B cell (primary cell): ENCODE data around the gene CRHR2. TPM values are rescaled to one million over a fixed set of nuclear protein-coding genes. Genes with fewer than 3 reads are reported as not detected.
A peak's percentile ranks its signal among the peaks of the same experiment; 100 is the strongest.

ENCODE experiments used
- ATAC-seq: fragments of 200-7000 bp; cut with Tn5 transposase; one replicate; pipeline ENCODE4 v1.10.0; 2021; ENCODE audit warnings: low read depth, mild to moderate bottlenecking, moderate number of reproducible peaks, moderate library complexity
- CTCF ChIA-PET: fragments of 350-600 bp; sonication (Branson Sonifier 250); formaldehyde crosslinking; loops from one replicate; lab custom pipeline; 2021; ENCODE audit warnings: antibody characterized with exemption, inconsistent platforms; lab: Charles Lee
- POLR2A ChIA-PET: fragments of 350-600 bp; sonication (Branson Sonifier 250); formaldehyde crosslinking; loops from one replicate; lab custom pipeline; 2021; ENCODE audit warnings: antibody characterized with exemption; lab: Charles Lee
- DNase-seq: peaks from one replicate; pipeline ENCODE4 v3.0.0; 2013
- H2AFZ ChIP-seq: 2 replicates; pipeline ENCODE4 v1.6.1; 2012; ENCODE audit warnings: mild to moderate bottlenecking, low read depth, low read length; ENCODE audit not compliant: insufficient read depth, poor library complexity, severe bottlenecking
- H3K27ac ChIP-seq, 2 donors: 1 replicate in 1 of 2; 2 replicates in 1 of 2; pipeline ENCODE4 v1.5.1; 2012 to 2013; ENCODE audit warnings: low read length in 2 of 2, mild to moderate bottlenecking in 2 of 2, moderate library complexity in 1 of 2
- H3K27me3 ChIP-seq, 4 experiments: fragments of 200-600 bp in 1 of 4; sonication (generic) in 1 of 4; replicated peaks in 1 of 4; 1 replicate in 2 of 4; 2 replicates in 2 of 4; pipeline versions ENCODE4 v1.6.1 to v1.7.0; 2013 to 2016; ENCODE audit warnings: low read length in 3 of 4, mild to moderate bottlenecking in 2 of 4, mixed read lengths in 1 of 4, moderate library complexity in 1 of 4; ENCODE audit not compliant: insufficient read depth in 4 of 4, control insufficient read depth in 3 of 4; ENCODE audit errors: control extremely low read depth in 1 of 4
- H3K36me3 ChIP-seq, 2 experiments: replicated peaks in 1 of 2; 1 replicate in 1 of 2; 2 replicates in 1 of 2; pipeline versions ENCODE4 v1.6.1 to v1.7.1; 2013; ENCODE audit warnings: low read length in 1 of 2; ENCODE audit not compliant: insufficient read depth in 2 of 2, control insufficient read depth in 1 of 2; ENCODE audit errors: control extremely low read depth in 1 of 2, extremely low read depth in 1 of 2
- H3K4me1 ChIP-seq, 2 donors: fragments of 200-600 bp in 1 of 2; sonication (generic) in 1 of 2; 1 replicate in 1 of 2; 2 replicates in 1 of 2; pipeline versions ENCODE4 v1.5.1 to v1.6.1; 2013 to 2017; ENCODE audit warnings: low read length in 2 of 2; ENCODE audit not compliant: control insufficient read depth in 2 of 2, insufficient read depth in 2 of 2
- H3K4me2 ChIP-seq: replicated peaks from 2 replicates; pipeline ENCODE3; 2012; ENCODE audit warnings: mild to moderate bottlenecking, low read depth, low read length; ENCODE audit not compliant: poor library complexity, severe bottlenecking
- H3K4me3 ChIP-seq, 5 experiments: fragments of 200-600 bp in 1 of 5; sonication (generic) in 1 of 5; 1 replicate in 3 of 5; 2 replicates in 2 of 5; pipeline versions ENCODE4 v1.5.1 to v1.7.0; 2011 to 2016; ENCODE audit warnings: low read length in 4 of 5, mild to moderate bottlenecking in 4 of 5, low read depth in 2 of 5, control low read depth in 1 of 5, moderate library complexity in 1 of 5; ENCODE audit not compliant: insufficient read depth in 1 of 5; ENCODE audit errors: control extremely low read depth in 1 of 5, extremely low read depth in 1 of 5
- H3K79me2 ChIP-seq: fragments of 200-600 bp; sonication (generic); one replicate; pipeline ENCODE4 v1.6.0; 2016; ENCODE audit warnings: low read length; ENCODE audit not compliant: control insufficient read depth, insufficient read depth
- H3K9ac ChIP-seq: fragments of 200-600 bp; sonication (generic); 2 replicates; pipeline ENCODE4 v1.6.1; 2017; ENCODE audit warnings: mild to moderate bottlenecking, low read length, moderate library complexity
- H3K9me3 ChIP-seq, 3 donors: one replicate each; pipeline versions ENCODE4 v1.6.1 to v1.7.1; 2013; ENCODE audit warnings: low read length in 2 of 3; ENCODE audit not compliant: control insufficient read depth in 2 of 3, insufficient read depth in 1 of 3; ENCODE audit errors: control extremely low read depth in 1 of 3
- H4K20me1 ChIP-seq: 2 replicates; pipeline ENCODE4 v1.6.0; 2012; ENCODE audit warnings: mild to moderate bottlenecking, low read length; ENCODE audit not compliant: insufficient read depth, control insufficient read depth, poor library complexity, severe bottlenecking
- H3K27ac Mint-ChIP-seq: one replicate; pipeline ENCODE4 v1.8.0; 2021; ENCODE audit warnings: mixed read lengths
- H3K27me3 Mint-ChIP-seq: one replicate; pipeline ENCODE4 v1.8.0; 2021; ENCODE audit warnings: mixed read lengths
- H3K4me1 Mint-ChIP-seq: one replicate; pipeline ENCODE4 v1.8.0; 2021; ENCODE audit warnings: mixed read lengths
- H3K4me3 Mint-ChIP-seq: one replicate; pipeline ENCODE4 v1.8.0; 2021; ENCODE audit warnings: mixed read lengths
- H3K9me3 Mint-ChIP-seq: one replicate; pipeline ENCODE4 v1.8.0; 2022; ENCODE audit warnings: mixed read lengths; ENCODE audit not compliant: insufficient read depth
- CTCF ChIP-seq: fragments of 200-600 bp; IDR thresholded peaks from one replicate; pipeline ENCODE4 v1.8.0; 2022; ENCODE audit warnings: antibody characterized with exemption, mild to moderate bottlenecking
- EZH2 ChIP-seq: IDR thresholded peaks from 2 replicates; pipeline ENCODE4 v1.6.1; 2012; ENCODE audit warnings: borderline replicate concordance, low read depth, mild to moderate bottlenecking, moderate library complexity, low read length; ENCODE audit not compliant: insufficient read depth, poor library complexity, severe bottlenecking
- WGBS: methylation state at CpG from one replicate; pipeline ENCODE4 v1.1.5; 2013; ENCODE audit warnings: missing lambda C conversion rate; ENCODE audit not compliant: insufficient coverage; 5-methylcytosine and 5-hydroxymethylcytosine counted together
- intact Hi-C: fragments of 100-400 bp; cut with micrococcal nuclease; formaldehyde crosslinking; loops from one replicate; pipeline ENCODE4 v1.10.0; 2022
- polyA plus RNA-seq: library from polyadenylated mRNA; depleted of rRNA; stranded (reverse); fragments of >200 nt; gene quantifications from 2 replicates; pipeline ENCODE4 v1.2.3, GENCODE V29; 2012
- total RNA-seq, 2 donors: library from RNA; stranded (reverse); fragments of 120-200 nt in 1 of 2; gene quantifications; 1 replicate in 1 of 2; 2 replicates in 1 of 2; pipeline versions ENCODE4 v1.2.3 to v1.2.4, GENCODE V29; 2013 to 2022

The CRHR2 gene
- total and polyA plus RNA-seq, 2 donors (not counting 1 experiment from before 2014, with no cell fraction given): not detected

- Mint-ChIP-seq H3K4me1 (peaks cover 15% of the 10 kb centered on the region), H3K27me3 (peaks cover 78% of the 10 kb centered on the region), H3K9me3 (no peaks in the 10 kb centered on the region), H3K27ac (no peak overlapping the region), H3K4me3 (peak overlapping the region; percentile 79)
- H3K27me3 ChIP-seq: peaks cover 0 to 62% (median 14%) of the 10 kb centered on the region in 4 experiments
- H3K27ac ChIP-seq: no peak overlapping the region
- peak overlapping the region; percentile 49 for H3K9ac ChIP-seq
- ATAC-seq: no peak
- TF ChIP-seq EZH2 (no peak), CTCF (no peak)
- peak overlapping the region in 3 of 5 experiments; percentile 24 to 39 (median 38) for H3K4me3 ChIP-seq
- ChIA-PET CTCF (interaction anchor here (0.9 kb wide), 1 partner anchor 13 kb away, joined by 3 read pairs; no protein-coding TSS in a partner anchor), POLR2A (no interaction called here)
- no peak for DNase-seq
- peak overlapping the region; percentile 72 for H3K4me2 ChIP-seq
- 5% methylated on average over 40 of the region's 40 CpGs for WGBS
- intact Hi-C loops: no loop called here
- H2AFZ ChIP-seq: peak overlapping the region; percentile 60
- no peaks in the 10 kb centered on the region for H3K79me2 ChIP-seq
- H3K4me1 ChIP-seq: peaks cover 14 to 15% of the 10 kb centered on the region in 2 donors
- H3K9me3 ChIP-seq: peaks cover 0 to 3% (median 0%) of the 10 kb centered on the region in 3 donors
- no peaks in the 10 kb centered on the region for H4K20me1 ChIP-seq
- H3K36me3 ChIP-seq: no peaks in the 10 kb centered on the region
Observed at GRCh38 chr7:30681815-30682211, 443 bp downstream of the CRHR2 start.

GRCh38 chr7:30681331-30681797, 892 bp downstream of the CRHR2 start:
- peak overlapping the region; percentile 72 for H3K4me2 ChIP-seq
- Mint-ChIP-seq H3K4me1 (peaks cover 15% of the 10 kb centered on the region), H3K9me3 (no peaks in the 10 kb centered on the region), H3K27me3 (peaks cover 79% of the 10 kb centered on the region), H3K4me3 (peak overlapping the region; percentile 79), H3K27ac (no peak overlapping the region)
- peaks cover 0 to 3% (median 0%) of the 10 kb centered on the region in 3 donors for H3K9me3 ChIP-seq
- no peak overlapping the region for H3K27ac ChIP-seq
- ChIA-PET POLR2A (no interaction called here), CTCF (interaction anchor here (0.9 kb wide), 1 partner anchor 13 kb away, joined by 3 read pairs; no protein-coding TSS in a partner anchor)
- no peak for TF ChIP-seq CTCF
- no peak for TF ChIP-seq EZH2
- H3K27me3 ChIP-seq: peaks cover 0 to 62% (median 14%) of the 10 kb centered on the region in 4 experiments
- DNase-seq: no peak
- H3K79me2 ChIP-seq: no peaks in the 10 kb centered on the region
- no peaks in the 10 kb centered on the region for H4K20me1 ChIP-seq
- peak overlapping the region; percentile 60 for H2AFZ ChIP-seq
- no peak overlapping the region for H3K9ac ChIP-seq
- intact Hi-C loops: no loop called here
- ATAC-seq: no peak
- no peak overlapping the region for H3K4me3 ChIP-seq
- no peaks in the 10 kb centered on the region for H3K36me3 ChIP-seq
- H3K4me1 ChIP-seq: peaks cover 14 to 15% of the 10 kb centered on the region in 2 donors
- WGBS: 2% methylated on average over 8 of the region's 16 CpGs
